HCT116 (cell line): ENCODE measurements around the gene MYH8. TPM values are rescaled to one million over a fixed set of nuclear protein-coding genes. Genes with fewer than 3 reads are reported as not detected.

Source experiments
- ATAC-seq: fragments of 200-7000 bp; cut with Tn5 transposase; 2 replicates; pipeline ENCODE4 v1.9.1; 2020; ENCODE audit warnings: mild to moderate bottlenecking, moderate library complexity
- BruUV-seq: library from RNA; stranded (reverse); fragments of 400-500 nt; replicated peaks from 2 replicates; lab custom pipeline; 2021; lab: Mats Ljungman, UMichigan
- CTCF ChIA-PET: fragments of 300-600 bp; sonication (Branson Sonifier 250); formaldehyde crosslinking; loops from one replicate; lab custom pipeline; 2021; ENCODE audit warnings: antibody characterized with exemption; lab: Charles Lee
- POLR2A ChIA-PET: fragments of 300-600, 350-600 bp; sonication (Branson Sonifier 250); formaldehyde crosslinking; loops from one replicate; lab custom pipeline; 2021; ENCODE audit warnings: antibody characterized with exemption; lab: Charles Lee
- RAD21 ChIA-PET, 2 experiments: fragments of 300-600 bp; sonication (Branson Sonifier 250); formaldehyde crosslinking; loops; one replicate each; lab custom pipeline; 2023; ENCODE audit warnings: low total read pairs in 2 of 2; ENCODE audit not compliant: uncharacterized antibody in 2 of 2, unreplicated experiment in 2 of 2, low non-redundant PET in 1 of 2; lab: Charles Lee
- DNase-seq: peaks from one replicate; pipeline ENCODE4 v3.0.0-alpha.2; 2010; ENCODE audit warnings: low read depth, low spot score
- H2AFZ ChIP-seq: fragments of 200-600 bp; shearing (Covaris generic), sonication (generic); 2 replicates; pipeline ENCODE4 v1.6.1; 2017; ENCODE audit warnings: low read depth, mixed run types, mixed read lengths, antibody characterized with exemption, low read length; ENCODE audit not compliant: poor library complexity, severe bottlenecking
- H3K27ac ChIP-seq: 2 replicates; pipeline ENCODE4 v1.5.1; 2012; ENCODE audit warnings: low read depth, low read length
- H3K27me3 ChIP-seq: fragments of 200-600 bp; sonication (generic); 2 replicates; pipeline ENCODE4 v1.6.1; 2016; ENCODE audit warnings: mixed run types, low read length, mixed read lengths; ENCODE audit not compliant: insufficient read depth
- H3K36me3 ChIP-seq, 2 experiments: fragments of 200-500 bp in 1 of 2; fragments of 200-600 bp in 1 of 2; sonication (Bioruptor generic) in 1 of 2; sonication (generic) in 1 of 2; 2 replicates each; pipeline versions ENCODE4 v1.5.1 to v1.6.1; 2014 to 2016; ENCODE audit warnings: low read length in 2 of 2, inconsistent platforms in 1 of 2, mixed read lengths in 1 of 2, mixed run types in 1 of 2; ENCODE audit not compliant: insufficient read depth in 2 of 2, control insufficient read depth in 1 of 2
- H3K4me1 ChIP-seq, 2 experiments: fragments of 200-600 bp in 1 of 2; sonication (generic) in 1 of 2; 2 replicates each; pipeline versions ENCODE4 v1.5.1 to v1.6.1; 2012 to 2017; ENCODE audit warnings: low read length in 2 of 2, inconsistent platforms in 1 of 2, mild to moderate bottlenecking in 1 of 2, mixed read lengths in 1 of 2, mixed run types in 1 of 2, moderate library complexity in 1 of 2; ENCODE audit not compliant: insufficient read depth in 2 of 2, control insufficient read depth in 1 of 2
- H3K4me2 ChIP-seq: fragments of 200-600 bp; sonication (generic); 2 replicates; pipeline ENCODE4 v1.6.1; 2017; ENCODE audit warnings: mixed run types, low read length, mixed read lengths
- H3K4me3 ChIP-seq, 2 experiments: fragments of 200-600 bp in 1 of 2; sonication (generic) in 1 of 2; replicated peaks in 1 of 2; 2 replicates each; pipeline ENCODE4 v1.5.1; 2011 to 2016; ENCODE audit warnings: low read length in 2 of 2, control low read depth in 1 of 2, low read depth in 1 of 2, mild to moderate bottlenecking in 1 of 2, mixed read lengths in 1 of 2, mixed run types in 1 of 2
- H3K79me2 ChIP-seq: fragments of 200-600 bp; sonication (generic); 2 replicates; pipeline ENCODE4 v1.6.1; 2017; ENCODE audit warnings: mild to moderate bottlenecking, mixed run types, low read length, moderate library complexity, mixed read lengths; ENCODE audit not compliant: insufficient read depth
- H3K9ac ChIP-seq: fragments of 200-600 bp; sonication (generic); 2 replicates; pipeline ENCODE4 v1.6.1; 2016; ENCODE audit warnings: low read length, mixed read lengths
- H3K9me2 ChIP-seq: fragments of 200-600 bp; sonication (generic), shearing (Covaris generic); 2 replicates; pipeline ENCODE4 v1.6.1; 2017; ENCODE audit warnings: mixed run types, mild to moderate bottlenecking, moderate library complexity; ENCODE audit not compliant: insufficient read depth
- H3K9me3 ChIP-seq, 2 experiments: fragments of 200-500 bp in 1 of 2; fragments of 200-600 bp in 1 of 2; sonication (Bioruptor generic) in 1 of 2; sonication (generic) in 1 of 2; 2 replicates each; pipeline ENCODE4 v1.6.1; 2014 to 2017; ENCODE audit warnings: low read length in 2 of 2, mixed read lengths in 2 of 2, inconsistent platforms in 1 of 2, low read depth in 1 of 2, mild to moderate bottlenecking in 1 of 2, mixed run types in 1 of 2, moderate library complexity in 1 of 2; ENCODE audit not compliant: control insufficient read depth in 1 of 2, insufficient read depth in 1 of 2
- H4K20me1 ChIP-seq: fragments of 200-600 bp; sonication (generic), shearing (Covaris generic); 2 replicates; pipeline ENCODE4 v1.6.1; 2017; ENCODE audit warnings: mixed run types, mild to moderate bottlenecking, moderate library complexity; ENCODE audit not compliant: insufficient read depth
- EGR1 ChIP-seq: IDR thresholded peaks from 2 replicates; pipeline ENCODE4 v1.6.1; 2012; ENCODE audit warnings: low read depth
- ELF1 ChIP-seq: IDR thresholded peaks from 2 replicates; pipeline ENCODE4 v1.6.1; 2012; ENCODE audit warnings: low read depth, borderline replicate concordance
- FOSL1 ChIP-seq: IDR thresholded peaks from 2 replicates; pipeline ENCODE4 v1.6.1; 2012; ENCODE audit warnings: low read depth
- JUND ChIP-seq: IDR thresholded peaks from 2 replicates; pipeline ENCODE4 v1.6.1; 2012
- POLR2A ChIP-seq: IDR thresholded peaks from 2 replicates; pipeline ENCODE4 v1.7.0; 2011; ENCODE audit warnings: borderline replicate concordance; ENCODE audit not compliant: insufficient read depth, insufficient read length; ENCODE audit errors: extremely low read depth
- SIN3A ChIP-seq: IDR thresholded peaks from 2 replicates; pipeline ENCODE4 v1.6.1; 2012; ENCODE audit warnings: low read depth
- SP1 ChIP-seq: IDR thresholded peaks from 2 replicates; pipeline ENCODE4 v1.6.1; 2012; ENCODE audit warnings: low read depth
- ZBTB33 ChIP-seq: IDR thresholded peaks from 2 replicates; pipeline ENCODE4 v1.6.1; 2011; ENCODE audit warnings: mild to moderate bottlenecking, low read length, moderate library complexity; ENCODE audit not compliant: insufficient replicate concordance; ENCODE audit errors: extremely low read depth
- ZFX ChIP-seq: fragments of 450-650 bp; IDR thresholded peaks from 2 replicates; pipeline ENCODE4 v1.6.1; 2017
- ZNF274 ChIP-seq: fragments of 200-500 bp; sonication (Bioruptor generic); IDR thresholded peaks from 2 replicates; pipeline ENCODE4 v1.6.1; 2014; ENCODE audit warnings: mild to moderate bottlenecking, low read depth, low read length, inconsistent platforms
- intact Hi-C: fragments of 100-400 bp; cut with micrococcal nuclease; formaldehyde crosslinking; loops from 2 replicates; pipeline ENCODE4 v1.10.0; 2022
- total RNA-seq: library from RNA; stranded (reverse); gene quantifications from one replicate; pipeline ENCODE4 v1.2.1, GENCODE V29; 2021; ENCODE audit not compliant: unreplicated experiment

The MYH8 gene
- total RNA-seq, 1 experiment from 2014 or later = not detected

GRCh38 chr17:10385871-10386270 lies 35.9 kb downstream of the MYH8 start:
- ATAC-seq (no peak), DNase-seq (no peak)
- ChIA-PET RAD21 (no interaction called here), CTCF (no interaction called here), POLR2A (no interaction called here)
- Histone ChIP-seq H3K9ac (no peak overlapping the region), H3K36me3 (no peaks in the 10 kb centered on the region), H3K27me3 (0 out of 2 replicates have a peak, but pooled peaks cover 6% of the 10 kb centered on the region), H4K20me1 (no peaks in the 10 kb centered on the region), H3K9me2 (no peaks in the 10 kb centered on the region), H3K4me2 (no peak overlapping the region), H2AFZ (no peak overlapping the region), H3K9me3 (no peaks in the 10 kb centered on the region), H3K27ac (no peak overlapping the region), H3K79me2 (no peaks in the 10 kb centered on the region), H3K4me1 (0 out of 4 replicates have a peak, but pooled peaks cover 0 to 2% of the 10 kb centered on the region in 2 experiments), H3K4me3 (no peak overlapping the region)
- intact Hi-C loops = no loop called here
- no TSS peak for BruUV-seq
- TF ChIP-seq SP1 (no peak), ELF1 (no peak), SIN3A (no peak), FOSL1 (no peak), ZBTB33 (no peak), EGR1 (no peak), JUND (no peak), ZFX (no peak)

- intact Hi-C loops = no loop called here
- Histone ChIP-seq H3K9me3 (no peaks in the 10 kb centered on the region), H2AFZ (no peak overlapping the region), H3K27ac (no peak overlapping the region), H3K4me1 (0 out of 4 replicates have a peak, but pooled peaks cover 0 to 2% of the 10 kb centered on the region in 2 experiments), H3K9ac (no peak overlapping the region), H3K9me2 (no peaks in the 10 kb centered on the region), H3K79me2 (no peaks in the 10 kb centered on the region), H3K4me2 (no peak overlapping the region), H3K36me3 (no peaks in the 10 kb centered on the region), H3K27me3 (0 out of 2 replicates have a peak, but pooled peaks cover 6% of the 10 kb centered on the region), H3K4me3 (no peak overlapping the region), H4K20me1 (no peaks in the 10 kb centered on the region)
- ChIA-PET CTCF (no interaction called here), RAD21 (no interaction called here), POLR2A (no interaction called here)
- BruUV-seq = no TSS peak
- no peak for ATAC-seq
- no peak for TF ChIP-seq ZNF274
- TF ChIP-seq ZBTB33 = no peak
- TF ChIP-seq POLR2A = no peak
- DNase-seq = no peak
These were observed 37.6 kb downstream of the MYH8 start for GRCh38 chr17:10384175-10384574.
